T follicular helper cell (primary cell): ENCODE data around the gene COX19.

ENCODE experiments used
- DNase-seq: peaks from one replicate; pipeline ENCODE4 v3.0.0-alpha.2; 2020; ENCODE audit warnings: low read depth
- total RNA-seq, 2 experiments: gene quantifications; one replicate each; lab custom pipeline; 2026; lab: John Stamatoyannopoulos, UW

The COX19 gene, protein sequence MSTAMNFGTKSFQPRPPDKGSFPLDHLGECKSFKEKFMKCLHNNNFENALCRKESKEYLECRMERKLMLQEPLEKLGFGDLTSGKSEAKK
- total RNA-seq = 42.1 to 65.7 reads per million in 2 experiments

DNA sequence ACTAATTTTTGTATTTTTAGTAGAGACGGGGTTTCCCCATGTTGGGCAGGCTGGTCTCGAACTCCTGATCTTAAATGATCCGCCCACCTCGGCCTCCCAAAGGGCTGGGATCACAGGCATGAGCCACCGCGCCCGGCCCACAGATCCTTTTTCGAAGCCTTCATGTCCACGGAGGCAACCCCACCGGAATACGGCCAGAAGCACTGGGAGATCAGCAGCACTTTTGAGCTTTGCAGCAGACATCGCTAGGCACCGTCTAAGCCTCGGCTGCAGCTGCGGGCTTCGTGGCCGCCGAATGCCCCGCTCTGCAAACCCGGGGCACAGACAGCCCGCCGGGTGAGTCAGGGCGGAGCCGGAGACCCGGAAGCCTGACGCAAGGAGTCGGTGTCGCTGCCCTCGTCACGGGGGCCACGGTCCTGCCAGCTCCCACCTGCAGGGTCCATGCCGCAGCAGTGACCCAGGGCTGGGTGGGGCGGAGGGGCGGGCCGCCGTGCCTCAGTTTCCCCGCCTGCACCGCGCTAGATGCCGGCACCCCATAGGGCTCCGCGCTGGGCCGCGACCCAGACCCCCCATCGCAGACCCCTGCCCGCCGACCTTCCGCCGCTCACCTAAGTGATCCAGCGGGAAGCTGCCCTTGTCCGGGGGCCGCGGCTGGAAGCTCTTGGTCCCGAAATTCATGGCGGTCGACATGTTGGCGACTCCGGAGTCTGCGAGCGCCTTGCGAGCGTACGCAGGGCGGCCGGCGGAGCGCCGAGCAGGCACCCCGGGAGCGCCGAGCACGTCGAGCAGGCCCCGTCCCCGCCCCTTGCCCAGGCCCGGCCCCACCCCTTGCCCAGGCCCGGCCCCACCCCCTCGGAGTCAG is at the start of gene COX19:
TSS of gene COX19 (minus strand) at position 730 of the 862 bp plus-strand sequence. CDS start at position 690, 40 bp downstream.
- DNase-seq = peak; percentile 85

DNA sequence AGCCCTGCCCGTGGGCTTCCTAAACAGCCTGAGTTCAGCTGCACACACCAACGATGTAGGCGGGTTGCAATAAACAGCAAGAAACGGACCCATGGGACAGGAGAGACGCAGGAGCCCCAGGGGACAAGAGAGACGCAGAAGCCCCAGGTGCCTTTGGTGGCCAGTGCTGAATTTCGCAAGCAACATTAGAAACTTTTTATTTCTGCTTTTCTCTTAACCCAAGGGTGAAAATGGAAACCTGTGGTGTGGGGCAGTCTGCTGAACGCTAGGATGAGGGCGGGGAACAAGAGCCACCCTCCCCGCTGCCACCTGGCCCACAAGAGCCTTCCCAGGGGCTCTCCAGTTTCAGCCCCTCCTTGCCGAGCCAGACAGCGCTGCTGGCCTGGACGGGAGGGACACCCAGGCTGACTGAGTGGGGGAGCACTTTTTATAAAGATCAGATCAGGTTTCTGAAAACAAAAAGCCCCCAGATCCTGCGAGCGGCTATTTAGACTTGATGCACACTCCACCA is 49.0 kb upstream of the COX19 start:
- DNase-seq = no peak

DNA sequence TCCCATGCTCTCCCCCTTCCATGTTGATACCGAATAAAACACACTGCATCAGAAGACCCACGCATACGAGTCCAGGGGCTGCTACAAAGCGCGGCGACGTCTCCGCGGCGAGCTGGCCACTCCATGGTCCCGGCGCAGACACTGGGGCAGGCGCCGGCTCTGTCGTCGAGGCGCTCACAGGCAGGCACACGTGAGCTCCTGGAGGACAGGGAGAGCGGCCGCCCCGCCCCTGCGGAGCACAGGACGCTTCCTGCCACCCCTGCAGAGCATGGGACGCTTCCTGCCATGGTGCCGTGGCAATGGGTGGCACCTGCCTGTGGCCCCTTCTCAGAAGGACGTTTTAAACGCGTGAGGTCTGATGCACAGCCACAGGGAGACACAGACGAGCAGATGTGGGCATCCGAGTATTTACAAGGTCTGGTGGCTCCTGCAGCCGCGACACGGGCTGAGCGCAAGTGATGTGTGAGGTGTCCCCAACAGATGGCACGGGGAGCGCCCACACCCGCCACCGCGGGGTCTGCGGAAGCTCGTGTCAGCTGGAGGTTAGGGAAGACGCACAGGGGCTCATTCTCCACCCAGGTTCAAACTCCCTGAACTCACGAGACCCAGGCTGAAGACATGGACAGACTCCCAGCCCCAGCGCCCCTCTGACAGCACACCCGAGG is 47.6 kb upstream of the COX19 start:
- no peak for DNase-seq

DNA sequence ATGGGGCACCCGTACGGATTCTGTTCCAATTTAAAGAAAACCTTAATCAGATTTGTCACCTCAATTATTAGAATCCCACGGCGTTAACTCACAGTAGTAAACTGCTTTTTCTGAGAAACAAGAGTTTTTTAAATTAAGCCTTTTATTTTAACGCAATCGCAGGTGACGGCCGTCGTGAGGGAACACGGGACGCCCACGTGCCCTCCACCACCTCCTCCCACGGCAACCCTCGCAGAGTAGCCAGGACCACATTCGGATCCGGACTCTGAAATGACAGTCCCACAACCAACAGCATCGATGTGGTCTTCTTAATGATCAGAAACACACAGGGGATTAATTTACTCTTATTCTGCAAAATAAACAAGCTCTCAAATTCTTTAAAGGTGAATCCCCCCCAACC is 47.0 kb upstream of the COX19 start:
- no peak for DNase-seq

DNA sequence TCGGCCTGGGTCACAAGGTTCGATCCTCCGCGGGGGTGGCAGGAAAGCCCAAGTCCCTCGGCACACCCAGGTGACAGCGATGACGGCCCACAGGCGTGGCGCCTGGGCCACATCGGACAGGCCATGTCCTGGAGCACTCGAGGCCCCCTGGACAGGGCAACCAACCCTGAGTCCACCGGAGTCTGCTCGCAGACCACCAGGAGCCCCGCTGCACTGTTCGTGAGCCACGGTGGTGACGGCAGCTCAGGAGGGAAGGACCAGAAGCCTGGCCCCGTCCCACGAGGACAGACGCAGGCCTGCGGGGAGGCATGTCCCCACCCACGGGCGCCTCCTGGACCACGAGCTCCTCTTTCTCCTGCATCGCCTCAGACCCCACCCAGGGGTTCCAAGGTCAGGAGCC is 46.6 kb upstream of the COX19 start:
- DNase-seq = no peak

DNA sequence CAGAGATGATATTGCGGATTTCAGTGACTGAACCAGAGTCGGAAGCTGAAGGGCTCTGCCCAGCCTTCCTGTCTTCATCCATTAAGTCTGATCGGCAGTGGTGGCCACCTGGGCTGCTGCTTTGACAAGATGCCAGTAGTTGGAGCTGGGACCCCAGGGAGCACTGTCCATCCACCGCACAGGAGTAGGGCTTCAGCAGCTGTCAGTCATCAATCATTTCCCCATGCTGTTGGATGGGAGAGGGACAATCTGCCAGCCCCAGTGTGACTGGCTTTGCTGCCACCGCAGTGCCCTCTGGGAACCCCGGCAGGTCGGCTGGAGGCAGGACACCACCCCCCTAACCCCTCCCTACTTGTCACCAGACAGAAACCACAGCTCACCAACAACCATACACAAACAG is 46.0 kb upstream of the COX19 start:
- DNase-seq = no peak

DNA sequence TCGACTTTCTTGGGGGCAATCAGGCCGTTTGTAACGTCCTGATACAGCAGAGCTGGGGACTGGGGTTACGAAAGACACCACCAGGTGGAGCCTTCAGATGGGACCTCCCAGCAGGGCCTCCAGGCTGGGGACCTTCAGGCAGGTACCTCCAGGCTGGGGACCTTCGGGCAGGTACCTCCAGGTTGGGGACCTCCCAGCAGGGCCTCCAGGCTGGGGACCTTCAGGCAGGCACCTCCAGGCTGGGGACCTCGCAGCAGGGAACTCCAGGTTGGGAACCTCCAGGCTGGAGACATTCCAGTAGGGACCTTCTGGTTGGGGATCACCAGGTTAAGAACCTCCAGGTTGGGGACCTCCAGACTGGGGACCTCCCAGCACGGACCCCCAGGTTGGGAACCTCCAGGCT is 45.5 kb upstream of the COX19 start:
- DNase-seq = no peak

DNA sequence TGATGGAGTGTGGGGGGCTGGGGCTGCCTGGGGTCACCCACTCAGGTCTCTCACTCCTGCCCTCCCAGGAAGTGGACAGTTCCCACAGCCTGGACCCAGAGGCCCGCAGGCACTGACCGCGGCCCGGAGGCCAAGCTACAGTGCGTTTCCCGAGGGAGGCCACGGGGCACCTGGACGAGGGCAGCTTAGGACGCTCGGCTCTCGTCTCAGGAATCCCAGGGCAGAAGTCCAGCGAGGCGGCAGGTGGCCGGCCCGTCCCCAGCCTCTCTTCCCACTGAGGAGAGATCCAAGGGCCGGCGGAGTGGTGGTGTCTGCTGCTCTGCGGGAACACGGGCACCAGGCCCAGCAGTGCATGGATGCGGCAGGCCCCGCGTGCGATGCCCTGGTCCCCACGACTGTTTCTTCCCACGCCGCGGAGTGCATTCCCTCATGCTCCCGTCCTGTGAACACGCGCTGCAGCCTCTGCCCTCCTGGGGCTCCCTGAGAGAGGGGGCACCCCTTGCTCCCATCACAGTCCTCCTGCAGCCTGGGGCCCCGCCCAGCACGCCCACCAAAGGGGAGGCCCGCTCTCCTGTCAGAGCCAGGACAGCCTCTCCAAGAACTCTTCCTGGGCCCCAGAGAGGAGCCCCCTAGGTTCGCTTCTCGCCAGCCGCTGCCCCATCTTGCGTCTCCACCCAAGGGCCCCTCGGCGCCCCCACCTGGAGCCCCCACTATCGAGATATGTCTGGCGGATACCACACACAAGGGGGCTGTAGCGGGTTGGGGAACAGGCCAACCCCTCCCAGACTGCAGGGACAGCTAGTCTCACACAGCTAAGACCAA is 44.7 kb upstream of the COX19 start:
- no peak for DNase-seq

DNA sequence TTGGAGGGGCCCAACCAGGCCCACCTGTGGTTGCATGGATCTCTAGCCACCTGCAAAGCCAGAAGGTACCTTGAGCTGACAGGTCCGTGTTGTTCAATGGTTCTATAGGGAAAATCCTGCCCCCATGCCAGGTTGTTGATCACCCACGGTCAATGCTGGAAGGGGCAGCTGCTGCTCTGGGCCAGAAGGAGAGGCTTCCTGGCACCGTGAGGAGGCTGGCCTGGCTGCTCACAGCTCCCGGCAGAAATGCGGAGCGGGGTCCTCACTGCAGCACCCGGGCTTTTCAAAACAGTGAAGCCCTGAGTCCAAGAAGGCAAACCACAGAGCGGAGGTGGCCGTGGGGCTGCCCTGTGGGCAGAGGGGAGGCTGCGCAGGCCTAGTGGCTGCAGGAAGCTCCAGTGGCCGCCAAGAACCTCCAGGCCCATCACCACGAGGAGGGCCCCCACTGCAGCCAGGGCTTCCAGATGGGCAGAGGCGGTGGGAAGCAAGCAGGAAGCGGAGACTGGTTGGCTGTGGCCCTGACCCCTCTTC is 44.0 kb upstream of the COX19 start:
- no peak for DNase-seq

DNA sequence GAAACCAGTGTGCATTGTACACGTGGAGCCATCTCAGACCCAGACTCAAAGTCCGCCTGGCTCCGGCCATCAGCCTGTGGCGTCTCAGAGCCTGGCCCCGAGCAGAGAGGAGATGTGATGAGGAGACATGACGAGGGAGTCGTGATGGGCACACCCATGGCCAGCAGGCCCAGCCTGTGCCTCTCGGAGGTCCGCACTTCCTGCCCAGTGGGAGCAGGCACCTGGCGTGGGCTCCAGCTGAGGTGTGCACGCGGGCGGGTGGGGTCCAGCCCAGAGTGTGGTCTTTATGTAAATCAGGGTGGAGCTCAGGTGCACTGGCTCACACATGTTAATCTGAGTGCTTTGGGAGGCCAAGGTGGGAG is 43.0 kb upstream of the COX19 start:
- no peak for DNase-seq

DNA sequence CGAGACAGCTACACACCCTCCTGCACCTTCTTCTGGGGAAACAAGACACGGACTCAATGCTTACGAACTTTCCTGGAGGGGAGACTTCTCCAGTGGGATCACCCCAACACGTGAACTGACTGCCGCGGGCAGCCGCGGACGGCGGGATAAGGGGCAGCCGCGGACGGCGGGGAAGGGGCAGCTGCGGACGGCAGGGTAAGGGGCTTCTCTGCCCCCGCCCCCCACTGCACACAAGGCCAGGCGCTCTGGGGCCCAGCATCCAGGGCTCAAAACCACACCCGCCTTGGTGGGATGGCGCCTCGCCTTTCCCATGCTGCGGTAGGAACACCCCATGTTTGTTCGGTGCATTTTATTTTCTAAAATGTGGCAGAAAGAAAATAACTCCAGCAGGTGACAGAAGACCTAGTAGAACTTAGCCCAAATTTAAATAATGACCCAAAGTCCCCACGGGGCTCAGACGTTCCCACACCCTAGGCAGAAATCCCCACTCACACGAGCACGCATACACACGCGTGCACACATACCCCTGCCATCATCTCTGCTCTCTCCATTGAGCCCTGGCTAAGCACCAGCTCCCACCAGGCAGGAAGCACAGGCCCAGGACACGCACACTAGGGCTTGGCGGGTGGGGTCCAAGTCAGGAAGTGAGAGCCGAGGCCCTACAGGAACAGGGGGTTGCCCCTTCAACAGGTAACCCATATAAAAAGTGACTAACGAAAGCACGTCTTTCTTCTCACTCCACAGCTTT is 42.4 kb upstream of the COX19 start:
- no peak for DNase-seq

DNA sequence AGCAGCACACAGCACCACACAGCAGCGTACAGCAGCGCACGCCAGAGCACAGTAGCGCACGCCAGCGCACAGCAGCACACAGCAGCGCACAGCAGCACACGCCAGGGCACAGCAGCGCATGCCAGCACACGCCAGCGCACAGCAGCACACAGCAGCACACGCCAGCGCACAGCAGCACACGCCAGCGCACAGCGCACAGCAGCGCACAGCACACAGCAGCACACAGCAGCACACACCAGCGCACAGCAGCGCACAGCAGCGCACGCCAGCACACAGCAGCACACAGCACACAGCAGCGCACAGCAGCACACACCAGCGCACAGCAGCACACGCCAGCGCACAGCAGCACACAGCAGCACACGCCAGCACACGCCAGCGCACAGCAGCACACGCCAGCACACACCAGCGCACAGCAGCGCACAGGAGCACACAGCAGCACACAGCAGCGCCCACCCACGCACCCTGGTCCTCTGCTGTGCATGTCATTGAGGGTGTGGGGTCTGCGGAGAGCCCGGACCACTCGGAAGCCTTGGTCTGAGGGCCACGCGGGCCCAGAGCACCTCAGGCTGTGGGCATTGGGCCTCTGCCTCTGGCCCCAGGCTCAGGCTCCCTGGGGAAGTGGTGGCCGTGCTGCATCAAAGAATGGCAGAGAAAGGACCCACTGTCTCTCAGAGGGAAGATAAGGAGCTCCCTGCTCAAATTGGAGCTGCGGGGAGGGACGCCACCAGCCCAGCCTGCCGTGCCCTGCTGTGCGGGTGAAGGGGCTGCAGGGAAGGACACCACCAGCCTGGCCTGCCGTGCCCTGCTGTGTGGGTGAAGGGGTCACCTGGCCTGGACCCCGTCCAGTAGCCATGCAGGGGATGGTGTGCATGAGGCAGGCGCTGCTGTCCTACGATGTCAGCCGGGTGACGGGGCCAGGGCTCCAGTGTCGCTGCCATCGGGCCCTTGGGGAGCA is 41.5 kb upstream of the COX19 start:
- no peak for DNase-seq

DNA sequence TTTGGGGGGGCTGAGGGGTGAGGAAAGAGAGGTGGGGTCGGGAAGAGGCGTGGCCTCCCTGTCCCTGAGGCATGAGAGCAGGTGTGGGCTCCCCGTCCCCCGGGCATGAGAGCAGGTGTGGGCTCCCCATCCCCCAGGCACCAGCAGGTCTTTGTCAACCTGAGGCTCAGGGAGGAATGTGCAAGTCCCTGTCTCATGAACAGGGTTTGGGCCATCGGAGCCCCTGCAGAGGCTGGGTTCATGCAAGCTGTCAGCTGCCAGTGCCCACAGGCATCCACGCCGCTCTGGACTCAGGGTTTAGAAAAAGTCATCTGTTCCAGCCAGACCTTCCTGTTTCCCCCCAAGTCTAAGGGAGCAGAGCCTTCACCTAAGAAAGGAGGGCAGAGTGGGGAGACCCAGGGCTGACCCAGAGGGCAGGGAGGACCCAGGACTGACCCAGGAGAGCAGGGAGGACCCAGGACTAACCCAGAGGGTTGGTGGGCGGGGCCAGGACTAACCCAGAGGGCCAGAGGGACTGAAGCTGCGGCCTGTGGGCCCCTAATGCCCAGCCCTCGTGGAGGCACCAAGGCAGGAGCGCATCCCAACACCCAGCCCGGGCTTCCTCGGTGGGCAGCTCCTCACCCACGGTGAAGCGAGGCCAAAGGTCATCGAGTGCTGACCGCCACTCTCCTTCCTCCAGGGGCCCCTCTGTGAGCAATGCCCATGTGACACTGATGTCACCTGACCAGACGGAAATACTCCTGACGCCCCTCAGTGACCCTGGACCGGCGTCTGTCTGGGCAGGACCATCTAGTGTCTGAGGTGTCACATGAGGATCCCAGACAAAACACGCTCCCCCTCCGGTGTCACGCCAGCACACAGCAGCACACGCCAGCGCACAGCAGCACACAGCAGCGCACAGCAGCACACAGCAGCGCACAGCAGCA is 40.1 kb upstream of the COX19 start:
- DNase-seq = no peak

DNA sequence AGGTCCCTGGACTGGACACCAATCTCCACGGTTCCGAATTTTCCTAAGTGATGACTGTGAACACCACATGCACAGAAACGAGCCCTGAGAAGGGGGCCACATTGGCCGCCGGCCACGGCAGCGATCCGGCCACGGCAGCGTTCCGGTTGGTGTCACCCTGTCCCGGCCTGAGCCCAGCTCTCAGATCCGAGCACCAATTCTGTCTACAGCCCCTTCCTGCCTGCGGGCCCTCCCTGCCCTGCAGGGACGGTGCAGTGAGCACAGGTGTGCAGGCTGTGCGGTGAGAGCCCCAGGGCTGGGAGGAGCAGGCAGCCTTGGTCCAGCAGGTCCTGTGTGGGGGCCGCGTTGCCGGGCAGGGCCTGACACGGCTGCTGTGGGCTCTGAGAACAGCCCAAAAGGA is 39.3 kb upstream of the COX19 start:
- DNase-seq = no peak

DNA sequence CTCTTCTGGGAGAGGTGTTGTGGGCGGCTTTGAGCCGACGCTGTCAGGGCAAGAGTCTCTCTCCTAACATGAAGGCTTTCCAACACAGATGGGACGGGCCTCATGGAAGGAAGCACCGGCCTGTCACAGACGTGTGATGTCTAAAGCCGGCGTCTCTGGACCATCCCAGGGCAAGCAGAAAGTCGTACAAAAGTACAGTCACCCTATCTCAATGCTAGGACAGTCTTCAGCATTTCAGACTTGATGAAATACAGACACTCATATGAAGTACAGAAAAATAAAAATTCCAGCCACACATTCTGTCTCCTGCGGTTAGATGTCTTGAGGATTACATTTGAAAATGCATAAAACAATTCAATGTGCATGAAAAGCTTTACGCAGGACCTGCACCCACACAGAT is 38.2 kb upstream of the COX19 start:
- no peak for DNase-seq

DNA sequence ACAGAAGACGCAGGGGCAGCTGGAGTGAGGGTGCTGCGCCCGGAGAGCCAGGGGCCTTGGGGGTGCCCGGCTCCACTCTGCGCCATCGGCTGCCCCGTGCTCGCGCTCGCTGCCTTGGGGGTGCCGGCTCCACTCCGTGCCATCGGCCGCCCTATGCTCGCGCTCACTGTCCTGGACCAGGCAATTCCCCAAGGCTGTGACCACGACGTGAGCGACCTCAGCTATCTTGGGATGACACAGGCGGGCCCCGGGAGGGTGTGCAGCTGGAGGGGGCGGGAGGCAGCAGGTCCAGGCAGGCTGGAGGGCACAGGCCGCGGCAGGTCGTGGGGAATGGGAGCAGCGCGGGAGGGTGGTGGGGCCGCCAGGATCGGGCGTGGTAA is 37.4 kb upstream of the COX19 start:
- no peak for DNase-seq

DNA sequence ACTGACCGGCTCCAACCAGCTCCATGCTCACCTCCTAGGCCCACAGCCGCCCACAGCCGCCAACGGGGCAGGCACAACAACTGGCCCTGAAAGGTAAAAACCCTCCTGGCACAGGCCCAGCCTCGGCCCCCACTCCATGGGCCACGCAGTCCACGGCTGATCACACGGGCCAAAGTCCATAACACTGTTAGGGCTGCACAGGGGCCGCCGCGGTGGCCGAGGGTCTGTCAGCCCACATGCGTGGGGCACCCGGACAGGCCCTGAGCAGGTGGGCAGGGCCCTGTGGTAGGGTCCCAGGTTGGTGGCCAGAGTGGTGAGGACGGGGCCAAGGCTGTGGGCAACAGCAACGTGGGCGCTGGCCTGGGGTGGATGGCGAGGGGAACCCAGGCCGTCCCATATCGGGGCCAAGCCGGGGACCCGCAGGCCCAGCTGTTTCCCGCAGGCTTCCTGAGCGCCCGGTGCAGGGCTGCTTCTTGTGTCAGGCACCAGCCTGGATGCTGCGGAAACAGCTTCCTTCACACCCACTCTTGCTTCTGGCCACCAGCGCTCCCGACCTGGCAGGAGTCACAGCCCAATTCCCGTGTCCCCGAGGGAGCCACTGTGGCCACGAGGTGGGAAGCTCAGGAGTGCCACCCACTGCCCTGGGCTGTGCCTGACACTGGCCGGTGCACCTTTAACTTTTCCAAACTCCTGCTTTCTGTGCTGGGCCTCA is 36.8 kb upstream of the COX19 start:
- DNase-seq = no peak

DNA sequence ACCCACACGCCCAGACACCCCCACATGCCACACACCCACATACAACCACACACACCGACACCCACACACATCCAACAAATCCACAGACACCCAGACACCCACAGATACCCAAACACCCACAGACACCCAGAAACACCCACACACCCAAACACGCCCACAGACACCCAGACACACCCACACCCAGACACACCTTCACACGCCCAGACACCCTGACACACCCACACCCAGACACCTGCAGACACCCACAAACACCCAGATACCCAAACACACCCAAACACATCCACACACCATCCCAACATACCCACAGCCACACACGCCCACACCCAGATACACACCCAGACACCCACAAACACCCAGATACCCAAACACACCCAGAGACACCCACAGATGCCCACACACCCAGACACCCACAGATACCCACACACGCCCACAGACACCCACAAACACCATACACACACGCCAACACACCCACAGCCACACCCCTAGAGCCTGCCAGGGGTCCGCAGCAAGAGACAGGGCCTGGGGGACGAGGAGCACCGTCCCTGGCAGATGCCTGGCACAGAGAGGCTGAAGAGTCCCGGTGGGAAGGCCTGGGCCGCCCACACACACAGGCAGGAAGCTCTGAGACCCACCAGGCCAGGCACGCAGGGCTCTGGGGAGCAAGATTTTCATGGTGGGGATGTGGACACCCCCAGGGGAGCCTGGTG is 36.1 kb upstream of the COX19 start:
- no peak for DNase-seq
